ENCODE measurements around the gene LIN28B. TPM values are rescaled to one million over a fixed set of nuclear protein-coding genes. Genes with fewer than 3 reads are reported as not detected.

Gene LIN28B
- polyA plus RNA-seq, 1 donor from 2014 or later: 19.1 TPM

DNA sequence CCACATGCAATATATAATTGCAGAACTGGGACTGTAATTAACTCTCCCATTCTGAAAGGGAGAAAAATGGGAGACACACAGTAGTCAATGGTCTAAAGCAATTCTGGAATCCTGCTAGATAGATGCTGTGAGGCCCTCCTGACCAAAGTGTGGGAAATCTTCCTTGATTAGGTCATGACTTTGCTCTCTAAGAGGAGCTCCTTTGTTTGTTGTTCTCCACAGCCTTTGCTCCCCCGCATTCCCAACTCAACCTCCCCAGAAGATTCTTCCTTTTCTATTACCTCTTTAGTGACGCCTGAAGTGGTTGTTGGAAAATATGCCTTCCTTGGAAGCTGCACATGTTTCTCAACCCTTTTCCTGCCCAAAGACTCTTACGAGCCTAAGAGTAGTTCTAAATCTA, 28.8 kb upstream of the LIN28B start:
- Histone ChIP-seq H3K27me3 (ENCODE audit: insufficient read depth, low read depth, low read length) (no peaks in the 10 kb centered on the region), H3K9me3 (ENCODE audit: low read length) (no peaks in the 10 kb centered on the region), H3K36me3 (ENCODE audit: insufficient read depth, low read length) (no peaks in the 10 kb centered on the region), H3K4me2 (ENCODE audit: low read length) (no peak overlapping the region), H3K4me3 (ENCODE audit: low read length) (no peak overlapping the region), H3K9ac (ENCODE audit: low read length) (no peak overlapping the region), H3K79me2 (replicated peaks; ENCODE audit: insufficient read depth, low read length) (no peaks in the 10 kb centered on the region), H2AFZ (ENCODE audit: low read depth, low read length) (no peak overlapping the region), H3K9me2 (ENCODE audit: insufficient read depth, low read length) (no peaks in the 10 kb centered on the region), H3F3A (ENCODE audit: insufficient read depth, low read length, poor library complexity, severe bottlenecking) (no peaks in the 10 kb centered on the region), H4K20me1 (ENCODE audit: insufficient read depth) (no peaks in the 10 kb centered on the region), H3K27ac (ENCODE audit: low read length) (no peak overlapping the region)
- TF ChIP-seq, protein P1, sequence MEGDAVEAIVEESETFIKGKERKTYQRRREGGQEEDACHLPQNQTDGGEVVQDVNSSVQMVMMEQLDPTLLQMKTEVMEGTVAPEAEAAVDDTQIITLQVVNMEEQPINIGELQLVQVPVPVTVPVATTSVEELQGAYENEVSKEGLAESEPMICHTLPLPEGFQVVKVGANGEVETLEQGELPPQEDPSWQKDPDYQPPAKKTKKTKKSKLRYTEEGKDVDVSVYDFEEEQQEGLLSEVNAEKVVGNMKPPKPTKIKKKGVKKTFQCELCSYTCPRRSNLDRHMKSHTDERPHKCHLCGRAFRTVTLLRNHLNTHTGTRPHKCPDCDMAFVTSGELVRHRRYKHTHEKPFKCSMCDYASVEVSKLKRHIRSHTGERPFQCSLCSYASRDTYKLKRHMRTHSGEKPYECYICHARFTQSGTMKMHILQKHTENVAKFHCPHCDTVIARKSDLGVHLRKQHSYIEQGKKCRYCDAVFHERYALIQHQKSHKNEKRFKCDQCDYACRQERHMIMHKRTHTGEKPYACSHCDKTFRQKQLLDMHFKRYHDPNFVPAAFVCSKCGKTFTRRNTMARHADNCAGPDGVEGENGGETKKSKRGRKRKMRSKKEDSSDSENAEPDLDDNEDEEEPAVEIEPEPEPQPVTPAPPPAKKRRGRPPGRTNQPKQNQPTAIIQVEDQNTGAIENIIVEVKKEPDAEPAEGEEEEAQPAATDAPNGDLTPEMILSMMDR (IDR thresholded peaks at IDR 0.05; ENCODE audit: poor library complexity, severe bottlenecking): no peak
- TF ChIP-seq, protein P2, sequence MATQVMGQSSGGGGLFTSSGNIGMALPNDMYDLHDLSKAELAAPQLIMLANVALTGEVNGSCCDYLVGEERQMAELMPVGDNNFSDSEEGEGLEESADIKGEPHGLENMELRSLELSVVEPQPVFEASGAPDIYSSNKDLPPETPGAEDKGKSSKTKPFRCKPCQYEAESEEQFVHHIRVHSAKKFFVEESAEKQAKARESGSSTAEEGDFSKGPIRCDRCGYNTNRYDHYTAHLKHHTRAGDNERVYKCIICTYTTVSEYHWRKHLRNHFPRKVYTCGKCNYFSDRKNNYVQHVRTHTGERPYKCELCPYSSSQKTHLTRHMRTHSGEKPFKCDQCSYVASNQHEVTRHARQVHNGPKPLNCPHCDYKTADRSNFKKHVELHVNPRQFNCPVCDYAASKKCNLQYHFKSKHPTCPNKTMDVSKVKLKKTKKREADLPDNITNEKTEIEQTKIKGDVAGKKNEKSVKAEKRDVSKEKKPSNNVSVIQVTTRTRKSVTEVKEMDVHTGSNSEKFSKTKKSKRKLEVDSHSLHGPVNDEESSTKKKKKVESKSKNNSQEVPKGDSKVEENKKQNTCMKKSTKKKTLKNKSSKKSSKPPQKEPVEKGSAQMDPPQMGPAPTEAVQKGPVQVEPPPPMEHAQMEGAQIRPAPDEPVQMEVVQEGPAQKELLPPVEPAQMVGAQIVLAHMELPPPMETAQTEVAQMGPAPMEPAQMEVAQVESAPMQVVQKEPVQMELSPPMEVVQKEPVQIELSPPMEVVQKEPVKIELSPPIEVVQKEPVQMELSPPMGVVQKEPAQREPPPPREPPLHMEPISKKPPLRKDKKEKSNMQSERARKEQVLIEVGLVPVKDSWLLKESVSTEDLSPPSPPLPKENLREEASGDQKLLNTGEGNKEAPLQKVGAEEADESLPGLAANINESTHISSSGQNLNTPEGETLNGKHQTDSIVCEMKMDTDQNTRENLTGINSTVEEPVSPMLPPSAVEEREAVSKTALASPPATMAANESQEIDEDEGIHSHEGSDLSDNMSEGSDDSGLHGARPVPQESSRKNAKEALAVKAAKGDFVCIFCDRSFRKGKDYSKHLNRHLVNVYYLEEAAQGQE (IDR thresholded peaks at IDR 0.05; ENCODE audit: borderline replicate concordance): no peak
- TF ChIP-seq SMC3 (conservative IDR thresholded peaks at IDR 0.05; ENCODE audit: poor library complexity) (no peak), MXI1 (conservative IDR thresholded peaks at IDR 0.05; ENCODE audit: poor library complexity, severe bottlenecking) (no peak), EP300 (conservative IDR thresholded peaks at IDR 0.05; ENCODE audit: poor library complexity, severe bottlenecking) (no peak), RAD21 (conservative IDR thresholded peaks at IDR 0.05) (no peak), TAF1 (IDR thresholded peaks at IDR 0.05; ENCODE audit: low read depth) (no peak), POLR2AphosphoS5 (IDR thresholded peaks at IDR 0.05) (no peak), EZH2 (IDR thresholded peaks at IDR 0.05; ENCODE audit: borderline replicate concordance, insufficient read depth, low read length, poor library complexity, severe bottlenecking) (no peak)

DNA sequence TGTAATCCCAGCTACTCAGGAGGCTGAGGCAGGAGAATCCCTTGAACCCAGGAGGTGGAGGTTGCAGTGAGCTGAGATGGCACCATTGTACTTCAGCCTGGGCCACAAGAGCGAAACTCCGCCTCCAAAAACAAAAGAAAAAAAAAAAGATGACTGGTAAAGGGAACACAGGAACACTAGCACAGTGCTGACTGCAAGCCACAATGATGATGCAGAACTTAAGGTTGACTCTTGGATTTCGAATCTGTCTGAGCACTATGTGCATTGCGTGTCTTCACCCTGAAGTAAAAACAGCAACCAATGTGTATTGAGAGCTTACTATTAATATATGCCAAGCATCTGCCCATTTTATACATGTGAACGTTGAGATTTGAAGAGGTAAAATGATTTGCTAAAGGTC, 27.6 kb upstream of the LIN28B start:
- H3K27me3 ChIP-seq (ENCODE audit: insufficient read depth, low read depth, low read length): no peaks in the 10 kb centered on the region
- H4K20me1 ChIP-seq (ENCODE audit: insufficient read depth): no peaks in the 10 kb centered on the region
- H3F3A ChIP-seq (ENCODE audit: insufficient read depth, low read length, poor library complexity, severe bottlenecking): no peaks in the 10 kb centered on the region
- H3K9ac ChIP-seq (ENCODE audit: low read length): no peak overlapping the region
- no peaks in the 10 kb centered on the region for H3K9me3 ChIP-seq (ENCODE audit: low read length)
- H3K36me3 ChIP-seq (ENCODE audit: insufficient read depth, low read length): no peaks in the 10 kb centered on the region
- TF ChIP-seq, protein P1 (IDR thresholded peaks at IDR 0.05; ENCODE audit: poor library complexity, severe bottlenecking): no peak
- no peak overlapping the region for H3K4me2 ChIP-seq (ENCODE audit: low read length)
- no peaks in the 10 kb centered on the region for H3K79me2 ChIP-seq (replicated peaks; ENCODE audit: insufficient read depth, low read length)
- no peak overlapping the region for H3K4me3 ChIP-seq (ENCODE audit: low read length)
- no peak overlapping the region for H2AFZ ChIP-seq (ENCODE audit: low read depth, low read length)
- no peaks in the 10 kb centered on the region for H3K9me2 ChIP-seq (ENCODE audit: insufficient read depth, low read length)
- no peak overlapping the region for H3K27ac ChIP-seq (ENCODE audit: low read length)

Measured in neural cell (in vitro differentiated cells).